HepG2 (cell line): Measurements from ENCODE around the gene MTHFD2L. TPM values are rescaled to one million over a fixed set of nuclear protein-coding genes. Genes with fewer than 3 reads are reported as not detected.

Source experiments
- CCDC6 ChIP-seq: sonication (generic); formaldehyde crosslinking; IDR thresholded peaks from 2 replicates; pipeline ENCODE4 v1.8.1; 2022; ENCODE audit warnings: mild to moderate bottlenecking, missing genetic modification reagents, moderate library complexity
- CENPBD1 ChIP-seq: sonication (generic); formaldehyde crosslinking; IDR thresholded peaks from 2 replicates; pipeline ENCODE4 v1.8.0; 2022; ENCODE audit warnings: missing genetic modification reagents, low read depth, mild to moderate bottlenecking, borderline replicate concordance
- EED ChIP-seq: sonication (generic); formaldehyde crosslinking; IDR thresholded peaks from 2 replicates; pipeline ENCODE4 v1.5.0; 2020; ENCODE audit warnings: mild to moderate bottlenecking, missing genetic modification reagents
- ERF ChIP-seq: IDR thresholded peaks from 2 replicates; pipeline ENCODE4 v1.6.1; 2018; ENCODE audit warnings: missing biosample characterization, missing genetic modification reagents
- KIAA2018 ChIP-seq: sonication (generic); formaldehyde crosslinking; IDR thresholded peaks from 2 replicates; pipeline ENCODE4 v1.5.0; 2020; ENCODE audit warnings: mild to moderate bottlenecking, missing genetic modification reagents, borderline replicate concordance
- NFYC ChIP-seq: IDR thresholded peaks from 2 replicates; pipeline ENCODE4 v1.6.1; 2016; ENCODE audit warnings: missing genetic modification reagents, missing compliant biosample characterization
- PRDM10 ChIP-seq: sonication (generic); formaldehyde crosslinking; IDR thresholded peaks from 2 replicates; pipeline ENCODE4 v1.4.0; 2020; ENCODE audit warnings: low read depth, missing genetic modification reagents
- RBFOX2 ChIP-seq: fragments of 200-400 bp; formaldehyde crosslinking; IDR thresholded peaks from 2 replicates; pipeline ENCODE4 v1.6.1; 2017; ENCODE audit warnings: low read depth, mild to moderate bottlenecking, low read length
- REL ChIP-seq: sonication (generic); formaldehyde crosslinking; conservative IDR thresholded peaks from 2 replicates; pipeline ENCODE4 v1.8.0; 2022; ENCODE audit warnings: mild to moderate bottlenecking, missing genetic modification reagents, moderate library complexity
- RNF2 ChIP-seq: fragments of 450-650 bp; conservative IDR thresholded peaks from 2 replicates; pipeline ENCODE4 v1.6.1; 2016; ENCODE audit warnings: low read depth
- RORA ChIP-seq: sonication (generic); formaldehyde crosslinking; IDR thresholded peaks from 2 replicates; pipeline ENCODE4 v1.5.0; 2020; ENCODE audit warnings: mild to moderate bottlenecking, missing genetic modification reagents, moderate library complexity
- SATB2 ChIP-seq: sonication (generic); formaldehyde crosslinking; IDR thresholded peaks from 2 replicates; pipeline ENCODE4 v1.5.0; 2020; ENCODE audit warnings: missing genetic modification reagents
- ZNF333 ChIP-seq: sonication (generic); formaldehyde crosslinking; IDR thresholded peaks from 2 replicates; pipeline ENCODE4 v1.4.0; 2020; ENCODE audit warnings: mild to moderate bottlenecking, missing genetic modification reagents, borderline replicate concordance
- ZNF484 ChIP-seq: sonication (generic); formaldehyde crosslinking; IDR thresholded peaks from 2 replicates; pipeline ENCODE4 v1.5.1; 2020; ENCODE audit warnings: mild to moderate bottlenecking, low read depth, missing genetic modification reagents, borderline replicate concordance
- ZNF543 ChIP-seq: sonication (generic); formaldehyde crosslinking; IDR thresholded peaks from 2 replicates; pipeline ENCODE4 v1.4.0; 2020; ENCODE audit warnings: mild to moderate bottlenecking, missing genetic modification reagents
- ZNF556 ChIP-seq: sonication (generic); formaldehyde crosslinking; IDR thresholded peaks from 2 replicates; pipeline ENCODE4 v1.4.0; 2020; ENCODE audit warnings: mild to moderate bottlenecking, missing genetic modification reagents, borderline replicate concordance
- ZNF562 ChIP-seq: sonication (generic); formaldehyde crosslinking; IDR thresholded peaks from 2 replicates; pipeline ENCODE4 v1.8.0; 2022; ENCODE audit warnings: missing genetic modification reagents, borderline replicate concordance
- ZNF577 ChIP-seq: sonication (generic); formaldehyde crosslinking; IDR thresholded peaks from 2 replicates; pipeline ENCODE4 v1.4.0; 2020; ENCODE audit warnings: mild to moderate bottlenecking, low read depth, missing genetic modification reagents, borderline replicate concordance
- ZNF605 ChIP-seq: sonication (generic); formaldehyde crosslinking; IDR thresholded peaks from 2 replicates; pipeline ENCODE4 v1.8.0; 2022; ENCODE audit warnings: mild to moderate bottlenecking, missing genetic modification reagents
- polyA plus RNA-seq, 8 experiments: library from polyadenylated mRNA; depleted of rRNA in 3 of 8; stranded (reverse) in 7 of 8; unstranded in 1 of 8; fragments of >200 nt; fragmentation: Illumina TruSeq in 4 of 8; extraction: Trizol in 4 of 8; gene quantifications; 2 replicates each; pipeline versions ENCODE4 v1.2.1 to v1.2.3, GENCODE V29; 2011 to 2016; ENCODE audit warnings: low read depth in 4 of 8, missing spikeins in 1 of 8, mixed read lengths in 1 of 8; ENCODE audit not compliant: insufficient read depth in 1 of 8
- total RNA-seq, 5 experiments: library from RNA; depleted of rRNA; stranded (reverse); fragments of >200 nt; fragmentation: Illumina TruSeq; extraction: Trizol; gene quantifications; 2 replicates each; pipeline ENCODE4 v1.2.3, GENCODE V29; 2016; ENCODE audit warnings: low read depth in 1 of 5

The MTHFD2L gene
- total and polyA plus RNA-seq, 2 of the 13 experiments (the other 11 are each of a cell fraction or from before 2014, with no cell fraction given), result 10.5 to 14.9 TPM

- TF ChIP-seq KIAA2018 (CRISPR knock-in tag) (no peak), ERF (CRISPR knock-in tag) (peak; percentile 58; the same call in 1 of the 2 replicates), PRDM10 (CRISPR knock-in tag) (no peak), ZNF543 (CRISPR knock-in tag) (no peak), CENPBD1 (CRISPR knock-in tag) (no peak), REL (no peak), SATB2 (CRISPR knock-in tag) (no peak), ZNF333 (no peak), RORA (CRISPR knock-in tag) (no peak), ZNF562 (CRISPR knock-in tag) (no peak), RBFOX2 (no peak), EED (CRISPR knock-in tag) (no peak), ZNF556 (CRISPR knock-in tag) (no peak), ZNF605 (CRISPR knock-in tag) (no peak), RNF2 (no peak), NFYC (no peak), ZNF577 (CRISPR knock-in tag) (no peak), CCDC6 (no peak), ZNF484 (CRISPR knock-in tag) (no peak)
These were observed 33.0 kb downstream of the MTHFD2L start (continued) for GRCh38 chr4:74190919-74191397.
